ENCODE measurements around the gene PCDHA4. TPM values are rescaled to one million over a fixed set of nuclear protein-coding genes. Genes with fewer than 3 reads are reported as not detected.
"Not testable (repeated sequence)": the region's sequence is repeated elsewhere in the genome, so short reads cannot be mapped to it uniquely, and the experiment has no call there.

Gene PCDHA4
- under 1 TPM; 0.02 to 0.05 TPM for polyA plus RNA-seq

GRCh38 chr5:140806834-140807775 is at the start of gene PCDHA4:
TSS of gene PCDHA4 (plus strand) at chr5:140807068.
- Histone ChIP-seq H3K36me3 (ENCODE audit: control insufficient read depth in 2 of 2, insufficient read depth in 2 of 2, low read length in 1 of 2) (no peaks in the 10 kb centered on the region), H3K27me3 (ENCODE audit: control insufficient read depth in 1 of 2, insufficient read depth in 2 of 2, low read length in 2 of 2) (peaks cover 0 to 2% of the 10 kb centered on the region in 2 donors), H3K27ac (ENCODE audit: low read depth in 2 of 2, low read length in 1 of 2) (no peak within 1 kb of the TSS), H3K4me3 (ENCODE audit: low read depth in 1 of 2, low read length in 2 of 2) (no peak within 1 kb of the TSS), H3K9me3 (ENCODE audit: control insufficient read depth in 2 of 2, insufficient read depth in 1 of 2, low read depth in 1 of 2, low read length in 1 of 2) (peaks cover 18 to 29% of the 10 kb centered on the region in 2 donors), H3K4me1 (ENCODE audit: control insufficient read depth in 2 of 2, insufficient read depth in 2 of 2, low read length in 1 of 2) (peaks cover 0 to 4% of the 10 kb centered on the region in 2 donors)
- WGBS, 2 donors: 20 to 24% methylated on average over 35 to 38 of the region's 47 CpGs

GRCh38 chr5:140764177-140764973 is 42.5 kb upstream of the PCDHA4 start:
- WGBS, 2 donors: 84 to 90% methylated on average over 2 of the region's 2 CpGs
- no peaks in the 10 kb centered on the region for H3K36me3 ChIP-seq (ENCODE audit: control insufficient read depth in 2 of 2, insufficient read depth in 2 of 2, low read length in 1 of 2)
- H3K4me1 ChIP-seq (ENCODE audit: control insufficient read depth in 2 of 2, insufficient read depth in 2 of 2, low read length in 1 of 2): no peaks in the 10 kb centered on the region
- H3K9me3 ChIP-seq (ENCODE audit: control insufficient read depth in 2 of 2, insufficient read depth in 1 of 2, low read depth in 1 of 2, low read length in 1 of 2): peaks cover 9 to 10% of the 10 kb centered on the region in 2 donors
- H3K27me3 ChIP-seq (ENCODE audit: control insufficient read depth in 1 of 2, insufficient read depth in 2 of 2, low read length in 2 of 2): no peaks in the 10 kb centered on the region
- H3K27ac ChIP-seq (ENCODE audit: low read depth in 2 of 2, low read length in 1 of 2): no peak overlapping the region
- H3K4me3 ChIP-seq (ENCODE audit: low read depth in 1 of 2, low read length in 2 of 2): no peak overlapping the region

DNA sequence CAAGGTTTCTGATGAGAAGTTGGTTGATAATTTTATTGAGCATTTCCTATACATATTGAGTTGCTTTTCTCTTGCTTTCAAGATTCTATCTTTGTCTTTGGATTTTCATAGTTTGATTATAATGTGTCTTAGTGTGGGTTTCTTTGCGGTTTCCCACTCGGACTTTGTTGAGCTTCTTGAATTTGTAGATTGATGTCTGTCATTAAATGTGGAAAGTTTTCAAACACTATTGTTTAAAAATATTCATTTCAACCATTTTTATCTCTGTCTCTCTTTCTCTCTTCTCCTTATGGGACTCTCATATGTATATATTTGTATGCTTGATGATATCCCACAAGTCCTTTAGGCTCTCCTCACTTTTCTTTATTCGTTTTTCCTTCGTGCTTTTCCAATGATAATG is 39.4 kb upstream of the PCDHA4 start:
- Histone ChIP-seq H3K27me3 (ENCODE audit: control insufficient read depth in 1 of 2, insufficient read depth in 2 of 2, low read length in 2 of 2) (no peaks in the 10 kb centered on the region), H3K36me3 (ENCODE audit: control insufficient read depth in 2 of 2, insufficient read depth in 2 of 2, low read length in 1 of 2) (no peaks in the 10 kb centered on the region), H3K4me1 (ENCODE audit: control insufficient read depth in 2 of 2, insufficient read depth in 2 of 2, low read length in 1 of 2) (no peaks in the 10 kb centered on the region), H3K27ac (ENCODE audit: low read depth in 2 of 2, low read length in 1 of 2) (no peak overlapping the region), H3K9me3 (ENCODE audit: control insufficient read depth in 2 of 2, insufficient read depth in 1 of 2, low read depth in 1 of 2, low read length in 1 of 2) (peaks cover 3 to 9% of the 10 kb centered on the region in 2 donors), H3K4me3 (ENCODE audit: low read depth in 1 of 2, low read length in 2 of 2) (no peak overlapping the region)
- 85 to 90% methylated on average over 4 of the region's 4 CpGs for WGBS, 2 donors

GRCh38 chr5:140780512-140780911 is 26.4 kb upstream of the PCDHA4 start:
- peaks cover 15 to 18% of the 10 kb centered on the region in 2 donors for H3K9me3 ChIP-seq (ENCODE audit: control insufficient read depth in 2 of 2, insufficient read depth in 1 of 2, low read depth in 1 of 2, low read length in 1 of 2)

GRCh38 chr5:140785905-140786686 is 20.8 kb upstream of the PCDHA4 start, which contains the start of gene PCDHA1:
TSS of gene PCDHA1 (plus strand) at chr5:140786140.
- H3K4me1 ChIP-seq (ENCODE audit: control insufficient read depth in 2 of 2, insufficient read depth in 2 of 2, low read length in 1 of 2): no peaks in the 10 kb centered on the region
- H3K36me3 ChIP-seq (ENCODE audit: control insufficient read depth in 2 of 2, insufficient read depth in 2 of 2, low read length in 1 of 2): no peaks in the 10 kb centered on the region
- no peak within 1 kb of the TSS for H3K4me3 ChIP-seq (ENCODE audit: low read depth in 1 of 2, low read length in 2 of 2)
- WGBS, 2 donors: 22 to 25% methylated on average over 29 of the region's 29 CpGs
- H3K9me3 ChIP-seq (ENCODE audit: control insufficient read depth in 2 of 2, insufficient read depth in 1 of 2, low read depth in 1 of 2, low read length in 1 of 2): peaks cover 25 to 34% of the 10 kb centered on the region in 2 donors
- no peaks in the 10 kb centered on the region for H3K27me3 ChIP-seq (ENCODE audit: control insufficient read depth in 1 of 2, insufficient read depth in 2 of 2, low read length in 2 of 2)
- no peak within 1 kb of the TSS for H3K27ac ChIP-seq (ENCODE audit: low read depth in 2 of 2, low read length in 1 of 2)

More at GRCh38 chr5:140780512-140780911, 26.4 kb upstream of the PCDHA4 start:
- Histone ChIP-seq H3K4me1 (ENCODE audit: control insufficient read depth in 2 of 2, insufficient read depth in 2 of 2, low read length in 1 of 2) (no peaks in the 10 kb centered on the region), H3K27me3 (ENCODE audit: control insufficient read depth in 1 of 2, insufficient read depth in 2 of 2, low read length in 2 of 2) (no peaks in the 10 kb centered on the region), H3K27ac (ENCODE audit: low read depth in 2 of 2, low read length in 1 of 2) (no peak overlapping the region), H3K36me3 (ENCODE audit: control insufficient read depth in 2 of 2, insufficient read depth in 2 of 2, low read length in 1 of 2) (no peaks in the 10 kb centered on the region), H3K4me3 (ENCODE audit: low read depth in 1 of 2, low read length in 2 of 2) (no peak overlapping the region)
- WGBS, 2 donors: 87 to 90% methylated on average over 1 of the region's 1 CpG

GRCh38 chr5:140787422-140787821 is 19.4 kb upstream of the PCDHA4 start:
- H3K27ac ChIP-seq (ENCODE audit: low read depth in 2 of 2, low read length in 1 of 2); H3K4me3 ChIP-seq (ENCODE audit: low read depth in 1 of 2, low read length in 2 of 2); H3K36me3 ChIP-seq (ENCODE audit: control insufficient read depth in 2 of 2, insufficient read depth in 2 of 2, low read length in 1 of 2); H3K27me3 ChIP-seq (ENCODE audit: control insufficient read depth in 1 of 2, insufficient read depth in 2 of 2, low read length in 2 of 2); H3K4me1 ChIP-seq (ENCODE audit: control insufficient read depth in 2 of 2, insufficient read depth in 2 of 2, low read length in 1 of 2): not testable (repeated sequence)
- H3K9me3 ChIP-seq (ENCODE audit: control insufficient read depth in 2 of 2, insufficient read depth in 1 of 2, low read depth in 1 of 2, low read length in 1 of 2): peaks cover 25 to 31% of the 10 kb centered on the region in 2 donors
- WGBS, 2 donors: 51% methylated on average over 44 of the region's 44 CpGs

GRCh38 chr5:140787849-140788504 is 18.9 kb upstream of the PCDHA4 start:
- WGBS, 2 donors: 41 to 45% methylated on average over 69 to 70 of the region's 70 CpGs
- not testable (repeated sequence) for H3K4me1 ChIP-seq (ENCODE audit: control insufficient read depth in 2 of 2, insufficient read depth in 2 of 2, low read length in 1 of 2); H3K27ac ChIP-seq (ENCODE audit: low read depth in 2 of 2, low read length in 1 of 2); H3K27me3 ChIP-seq (ENCODE audit: control insufficient read depth in 1 of 2, insufficient read depth in 2 of 2, low read length in 2 of 2); H3K4me3 ChIP-seq (ENCODE audit: low read depth in 1 of 2, low read length in 2 of 2); H3K36me3 ChIP-seq (ENCODE audit: control insufficient read depth in 2 of 2, insufficient read depth in 2 of 2, low read length in 1 of 2)
- peaks cover 24 to 28% of the 10 kb centered on the region in 2 donors for H3K9me3 ChIP-seq (ENCODE audit: control insufficient read depth in 2 of 2, insufficient read depth in 1 of 2, low read depth in 1 of 2, low read length in 1 of 2)

- H3K27me3 ChIP-seq (ENCODE audit: control insufficient read depth in 1 of 2, insufficient read depth in 2 of 2, low read length in 2 of 2): no peaks in the 10 kb centered on the region
- H3K4me1 ChIP-seq (ENCODE audit: control insufficient read depth in 2 of 2, insufficient read depth in 2 of 2, low read length in 1 of 2): no peaks in the 10 kb centered on the region
- H3K9me3 ChIP-seq (ENCODE audit: control insufficient read depth in 2 of 2, insufficient read depth in 1 of 2, low read depth in 1 of 2, low read length in 1 of 2): peaks cover 21 to 34% of the 10 kb centered on the region in 2 donors
- H3K27ac ChIP-seq (ENCODE audit: low read depth in 2 of 2, low read length in 1 of 2): no peak overlapping the region
- 31 to 32% methylated on average over 2 of the region's 2 CpGs for WGBS, 2 donors
- H3K36me3 ChIP-seq (ENCODE audit: control insufficient read depth in 2 of 2, insufficient read depth in 2 of 2, low read length in 1 of 2): no peaks in the 10 kb centered on the region
- H3K4me3 ChIP-seq (ENCODE audit: low read depth in 1 of 2, low read length in 2 of 2): no peak overlapping the region
Observed at GRCh38 chr5:140791089-140791488, 15.8 kb upstream of the PCDHA4 start.
